ENCODE data around the gene TEAD4.

Gene TEAD4

GRCh38 chr12:3003357-3003992 lies 44.3 kb downstream of the TEAD4 start:
- Histone ChIP-seq H3K27ac (ENCODE audit: low read length) (no peak overlapping the region), H3K4me3 (ENCODE audit: low read length) (no peak overlapping the region), H3K9me3 (ENCODE audit: insufficient read depth, low read depth, low read length) (no peaks in the 10 kb centered on the region), H3K9ac (ENCODE audit: low read depth, low read length) (no peak overlapping the region), H3K4me1 (ENCODE audit: insufficient read depth, low read length) (peaks cover 11% of the 10 kb centered on the region; the same call in 1 of the 2 replicates), H3K36me3 (ENCODE audit: insufficient read depth, low read depth, low read length) (peaks cover 52% of the 10 kb centered on the region), H3K27me3 (ENCODE audit: insufficient read depth, low read length) (no peaks in the 10 kb centered on the region)

- H3K4me3 ChIP-seq (ENCODE audit: low read length): no peak overlapping the region
Measured at GRCh38 chr12:3004655-3005565, 45.7 kb downstream of the TEAD4 start.

GRCh38 chr12:3005736-3006135 lies 46.5 kb downstream of the TEAD4 start:
- no peak overlapping the region for H3K9ac ChIP-seq (ENCODE audit: low read depth, low read length)
- no peak overlapping the region for H3K4me3 ChIP-seq (ENCODE audit: low read length)
- H3K27ac ChIP-seq (ENCODE audit: low read length): no peak overlapping the region
- H3K27me3 ChIP-seq (ENCODE audit: insufficient read depth, low read length): no peaks in the 10 kb centered on the region
- H3K4me1 ChIP-seq (ENCODE audit: insufficient read depth, low read length): no peaks in the 10 kb centered on the region
- H3K9me3 ChIP-seq (ENCODE audit: insufficient read depth, low read depth, low read length): no peaks in the 10 kb centered on the region
- H3K36me3 ChIP-seq (ENCODE audit: insufficient read depth, low read depth, low read length): peaks cover 60% of the 10 kb centered on the region

More at GRCh38 chr12:3004655-3005565, 45.7 kb downstream of the TEAD4 start:
- peaks cover under 1% of the 10 kb centered on the region; the same call in 1 of the 2 replicates for H3K4me1 ChIP-seq (ENCODE audit: insufficient read depth, low read length)
- H3K36me3 ChIP-seq (ENCODE audit: insufficient read depth, low read depth, low read length): peaks cover 58% of the 10 kb centered on the region
- H3K27me3 ChIP-seq (ENCODE audit: insufficient read depth, low read length): no peaks in the 10 kb centered on the region
- H3K9me3 ChIP-seq (ENCODE audit: insufficient read depth, low read depth, low read length): no peaks in the 10 kb centered on the region
- no peak overlapping the region for H3K9ac ChIP-seq (ENCODE audit: low read depth, low read length)
- no peak overlapping the region for H3K27ac ChIP-seq (ENCODE audit: low read length)

GRCh38 chr12:3009780-3010179 lies 50.6 kb downstream of the TEAD4 start:
- Histone ChIP-seq H3K4me3 (ENCODE audit: low read length) (no peak overlapping the region), H3K27me3 (ENCODE audit: insufficient read depth, low read length) (no peaks in the 10 kb centered on the region), H3K36me3 (ENCODE audit: insufficient read depth, low read depth, low read length) (peaks cover 51% of the 10 kb centered on the region), H3K27ac (ENCODE audit: low read length) (no peak overlapping the region), H3K4me1 (ENCODE audit: insufficient read depth, low read length) (no peaks in the 10 kb centered on the region), H3K9ac (ENCODE audit: low read depth, low read length) (no peak overlapping the region), H3K9me3 (ENCODE audit: insufficient read depth, low read depth, low read length) (no peaks in the 10 kb centered on the region)

- Histone ChIP-seq H3K27me3 (ENCODE audit: insufficient read depth, low read length) (no peaks in the 10 kb centered on the region), H3K9me3 (ENCODE audit: insufficient read depth, low read depth, low read length) (no peaks in the 10 kb centered on the region), H3K4me3 (ENCODE audit: low read length) (no peak overlapping the region), H3K9ac (ENCODE audit: low read depth, low read length) (no peak overlapping the region), H3K4me1 (ENCODE audit: insufficient read depth, low read length) (no peaks in the 10 kb centered on the region), H3K36me3 (ENCODE audit: insufficient read depth, low read depth, low read length) (peaks cover 48% of the 10 kb centered on the region), H3K27ac (ENCODE audit: low read length) (no peak overlapping the region)
Measured at GRCh38 chr12:3010214-3010930, 51.2 kb downstream of the TEAD4 start.

GRCh38 chr12:3012786-3013185 lies 53.6 kb downstream of the TEAD4 start:
- Histone ChIP-seq H3K4me1 (ENCODE audit: insufficient read depth, low read length) (no peaks in the 10 kb centered on the region), H3K27ac (ENCODE audit: low read length) (no peak overlapping the region), H3K9me3 (ENCODE audit: insufficient read depth, low read depth, low read length) (no peaks in the 10 kb centered on the region), H3K36me3 (ENCODE audit: insufficient read depth, low read depth, low read length) (peaks cover 53% of the 10 kb centered on the region), H3K27me3 (ENCODE audit: insufficient read depth, low read length) (no peaks in the 10 kb centered on the region), H3K4me3 (ENCODE audit: low read length) (no peak overlapping the region), H3K9ac (ENCODE audit: low read depth, low read length) (no peak overlapping the region)

GRCh38 chr12:3014641-3015040 lies 55.4 kb downstream of the TEAD4 start:
- no peak overlapping the region for H3K27ac ChIP-seq (ENCODE audit: low read length)
- H3K9ac ChIP-seq (ENCODE audit: low read depth, low read length): no peak overlapping the region
- no peaks in the 10 kb centered on the region for H3K9me3 ChIP-seq (ENCODE audit: insufficient read depth, low read depth, low read length)
- no peak overlapping the region for H3K4me3 ChIP-seq (ENCODE audit: low read length)
- H3K4me1 ChIP-seq (ENCODE audit: insufficient read depth, low read length): no peaks in the 10 kb centered on the region
- H3K36me3 ChIP-seq (ENCODE audit: insufficient read depth, low read depth, low read length): peaks cover 58% of the 10 kb centered on the region
- no peaks in the 10 kb centered on the region for H3K27me3 ChIP-seq (ENCODE audit: insufficient read depth, low read length)

- peaks cover 59% of the 10 kb centered on the region for H3K36me3 ChIP-seq (ENCODE audit: insufficient read depth, low read depth, low read length)
Measured at GRCh38 chr12:3015356-3015755, 56.2 kb downstream of the TEAD4 start.

GRCh38 chr12:3016191-3016590 lies 57.0 kb downstream of the TEAD4 start:
- H3K36me3 ChIP-seq (ENCODE audit: insufficient read depth, low read depth, low read length): peaks cover 58% of the 10 kb centered on the region
- no peaks in the 10 kb centered on the region for H3K27me3 ChIP-seq (ENCODE audit: insufficient read depth, low read length)
- no peaks in the 10 kb centered on the region for H3K9me3 ChIP-seq (ENCODE audit: insufficient read depth, low read depth, low read length)
- no peaks in the 10 kb centered on the region for H3K4me1 ChIP-seq (ENCODE audit: insufficient read depth, low read length)
- H3K9ac ChIP-seq (ENCODE audit: low read depth, low read length): no peak overlapping the region
- no peak overlapping the region for H3K27ac ChIP-seq (ENCODE audit: low read length)
- H3K4me3 ChIP-seq (ENCODE audit: low read length): no peak overlapping the region

More at GRCh38 chr12:3015356-3015755, 56.2 kb downstream of the TEAD4 start:
- no peak overlapping the region for H3K4me3 ChIP-seq (ENCODE audit: low read length)
- no peaks in the 10 kb centered on the region for H3K27me3 ChIP-seq (ENCODE audit: insufficient read depth, low read length)
- no peak overlapping the region for H3K9ac ChIP-seq (ENCODE audit: low read depth, low read length)
- H3K4me1 ChIP-seq (ENCODE audit: insufficient read depth, low read length): no peaks in the 10 kb centered on the region
- no peaks in the 10 kb centered on the region for H3K9me3 ChIP-seq (ENCODE audit: insufficient read depth, low read depth, low read length)
- H3K27ac ChIP-seq (ENCODE audit: low read length): no peak overlapping the region

GRCh38 chr12:3017281-3017680 lies 58.1 kb downstream of the TEAD4 start:
- H3K4me1 ChIP-seq (ENCODE audit: insufficient read depth, low read length): no peaks in the 10 kb centered on the region
- peaks cover 62% of the 10 kb centered on the region for H3K36me3 ChIP-seq (ENCODE audit: insufficient read depth, low read depth, low read length)
- H3K9me3 ChIP-seq (ENCODE audit: insufficient read depth, low read depth, low read length): no peaks in the 10 kb centered on the region
- H3K4me3 ChIP-seq (ENCODE audit: low read length): no peak overlapping the region
- H3K9ac ChIP-seq (ENCODE audit: low read depth, low read length): no peak overlapping the region
- H3K27me3 ChIP-seq (ENCODE audit: insufficient read depth, low read length): no peaks in the 10 kb centered on the region
- no peak overlapping the region for H3K27ac ChIP-seq (ENCODE audit: low read length)

GRCh38 chr12:3018284-3019004 lies 59.2 kb downstream of the TEAD4 start:
- H3K36me3 ChIP-seq (ENCODE audit: insufficient read depth, low read depth, low read length): peaks cover 73% of the 10 kb centered on the region
- no peaks in the 10 kb centered on the region for H3K9me3 ChIP-seq (ENCODE audit: insufficient read depth, low read depth, low read length)
- no peaks in the 10 kb centered on the region for H3K4me1 ChIP-seq (ENCODE audit: insufficient read depth, low read length)
- no peak overlapping the region for H3K9ac ChIP-seq (ENCODE audit: low read depth, low read length)
- no peak overlapping the region for H3K27ac ChIP-seq (ENCODE audit: low read length)
- H3K4me3 ChIP-seq (ENCODE audit: low read length): no peak overlapping the region
- H3K27me3 ChIP-seq (ENCODE audit: insufficient read depth, low read length): no peaks in the 10 kb centered on the region
